HG02798 (cell line): ENCODE data around the gene FSTL4.

Experiments
- ATAC-seq: cut with Tn5 transposase; IDR thresholded peaks from one replicate; pipeline ENCODE4 v1.9.1; 2021; ENCODE audit warnings: mild to moderate bottlenecking; ENCODE audit not compliant: unreplicated experiment, poor library complexity

Gene FSTL4

DNA sequence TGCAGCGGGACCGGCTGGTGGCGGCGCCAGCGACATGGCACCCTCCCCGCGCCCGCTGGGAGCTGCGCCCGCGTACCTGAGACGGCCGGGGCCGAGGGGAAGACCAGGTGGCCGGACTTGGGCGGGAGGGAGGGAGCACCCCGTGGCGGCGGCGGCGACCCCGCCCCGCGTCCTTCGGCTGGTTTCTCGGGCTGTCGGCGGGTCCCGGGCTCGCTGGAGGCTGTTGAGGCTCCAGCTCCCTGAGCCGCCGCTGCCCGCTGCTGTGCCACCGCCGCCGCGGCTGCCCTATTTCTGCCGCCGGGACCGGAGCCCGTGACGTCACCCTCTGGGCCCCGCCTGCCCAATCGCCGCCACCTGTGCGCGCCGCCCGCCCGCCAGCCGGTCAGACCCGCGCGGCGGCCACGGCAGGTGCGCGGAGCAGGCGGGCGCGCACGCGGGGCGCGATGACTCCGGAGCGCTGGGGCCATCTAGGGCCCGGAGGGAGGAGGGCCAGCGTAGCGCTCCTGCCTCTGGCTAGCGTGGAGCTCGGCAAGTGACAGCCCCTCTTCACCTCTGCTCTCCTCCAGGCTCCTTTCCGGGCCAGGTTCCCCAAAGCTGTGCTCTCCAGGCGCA is at the start of gene FSTL4:
Gene FSTL4 (minus strand): TSS at position 293 of the 612 bp plus-strand sequence.
- no peak for ATAC-seq

DNA sequence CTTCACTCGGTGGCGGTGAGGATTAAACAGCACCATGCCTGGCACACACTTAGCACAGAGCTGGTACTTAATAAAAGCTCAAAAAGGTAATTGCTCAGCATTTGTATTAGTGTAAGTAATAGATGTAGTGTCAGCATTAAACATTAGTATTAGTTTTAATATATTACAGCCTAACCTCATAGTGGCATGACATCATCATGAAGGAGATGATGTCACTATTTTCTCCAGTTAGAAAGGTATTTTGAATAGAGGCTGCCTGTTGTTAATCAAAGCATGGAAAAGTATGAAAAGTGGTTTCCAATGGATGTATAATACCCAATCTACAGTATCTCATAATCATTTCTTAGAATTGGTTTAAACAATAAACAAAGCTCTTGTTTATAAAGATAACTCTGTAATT is 49.0 kb upstream of the FSTL4 start:
- no peak for ATAC-seq

DNA sequence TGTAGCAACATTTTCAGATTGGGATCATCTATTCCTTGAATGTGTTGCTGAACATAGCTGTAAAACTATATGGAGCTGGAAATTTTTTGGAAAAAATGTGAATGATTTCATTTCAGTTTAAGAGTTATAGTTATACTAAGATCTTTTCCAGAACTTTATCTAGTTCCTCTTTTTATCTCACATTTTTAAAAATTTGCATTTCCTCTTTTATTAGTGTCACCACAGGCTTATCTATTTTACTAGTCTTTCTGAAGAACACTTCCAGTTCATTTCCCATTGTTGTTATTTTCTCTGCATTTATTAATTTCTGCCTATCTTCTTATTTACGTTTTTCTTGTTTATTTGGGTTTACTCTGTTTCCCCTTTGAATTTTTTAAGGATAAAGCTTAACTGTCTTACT is 46.0 kb upstream of the FSTL4 start:
- ATAC-seq: no peak

DNA sequence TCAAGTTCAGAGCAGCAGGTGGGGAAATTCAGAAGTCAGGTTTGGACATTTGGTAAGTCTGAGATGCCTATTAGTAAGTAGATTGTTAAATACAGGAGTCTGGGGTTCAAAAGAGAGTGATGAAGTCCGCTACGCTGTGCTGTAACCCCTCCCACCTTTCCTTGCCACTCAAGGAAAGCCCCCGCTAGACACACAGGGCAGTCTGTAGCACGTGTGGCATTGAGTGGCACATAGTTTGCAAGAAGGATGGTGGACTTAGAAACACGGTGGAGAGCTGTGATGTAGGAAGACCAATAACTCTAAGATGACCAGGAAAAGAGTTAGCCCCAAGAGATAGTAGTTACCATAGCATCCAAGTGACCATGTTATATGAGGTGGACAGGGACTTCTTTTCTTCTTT is 44.7 kb upstream of the FSTL4 start:
- ATAC-seq: no peak

DNA sequence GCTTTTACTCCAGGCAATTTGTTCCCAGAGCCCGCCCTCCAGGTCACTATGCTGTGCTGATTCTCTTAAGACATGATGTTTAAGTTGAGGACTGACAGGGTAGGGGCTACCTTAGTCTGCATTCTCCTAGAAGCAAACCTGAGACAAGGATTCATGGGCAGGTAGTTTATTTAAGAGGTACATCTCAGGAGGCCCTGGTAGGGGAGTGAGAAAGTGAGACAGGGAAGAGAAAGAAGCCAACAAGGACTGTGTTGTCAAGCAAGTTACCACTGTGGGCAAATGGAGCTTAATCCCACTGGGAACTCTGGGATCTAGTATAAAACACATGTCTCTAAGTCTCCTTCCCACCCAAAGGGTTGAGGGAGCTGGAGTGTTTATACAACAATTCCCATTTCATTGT is 43.6 kb upstream of the FSTL4 start:
- no peak for ATAC-seq

DNA sequence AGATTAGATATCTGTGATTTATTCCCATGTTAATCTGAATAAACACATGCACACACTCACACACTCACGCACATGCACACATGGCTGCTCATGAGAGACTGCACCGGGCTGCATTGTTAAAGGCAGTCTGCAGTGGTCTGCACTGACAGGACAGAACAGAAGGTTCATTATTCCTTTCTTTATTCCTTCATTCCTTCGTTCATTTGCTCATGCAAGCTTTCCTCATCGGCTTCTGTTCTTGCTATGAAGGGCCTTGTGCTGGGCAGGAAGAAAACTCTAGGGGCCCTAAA is 41.4 kb upstream of the FSTL4 start:
- no peak for ATAC-seq

DNA sequence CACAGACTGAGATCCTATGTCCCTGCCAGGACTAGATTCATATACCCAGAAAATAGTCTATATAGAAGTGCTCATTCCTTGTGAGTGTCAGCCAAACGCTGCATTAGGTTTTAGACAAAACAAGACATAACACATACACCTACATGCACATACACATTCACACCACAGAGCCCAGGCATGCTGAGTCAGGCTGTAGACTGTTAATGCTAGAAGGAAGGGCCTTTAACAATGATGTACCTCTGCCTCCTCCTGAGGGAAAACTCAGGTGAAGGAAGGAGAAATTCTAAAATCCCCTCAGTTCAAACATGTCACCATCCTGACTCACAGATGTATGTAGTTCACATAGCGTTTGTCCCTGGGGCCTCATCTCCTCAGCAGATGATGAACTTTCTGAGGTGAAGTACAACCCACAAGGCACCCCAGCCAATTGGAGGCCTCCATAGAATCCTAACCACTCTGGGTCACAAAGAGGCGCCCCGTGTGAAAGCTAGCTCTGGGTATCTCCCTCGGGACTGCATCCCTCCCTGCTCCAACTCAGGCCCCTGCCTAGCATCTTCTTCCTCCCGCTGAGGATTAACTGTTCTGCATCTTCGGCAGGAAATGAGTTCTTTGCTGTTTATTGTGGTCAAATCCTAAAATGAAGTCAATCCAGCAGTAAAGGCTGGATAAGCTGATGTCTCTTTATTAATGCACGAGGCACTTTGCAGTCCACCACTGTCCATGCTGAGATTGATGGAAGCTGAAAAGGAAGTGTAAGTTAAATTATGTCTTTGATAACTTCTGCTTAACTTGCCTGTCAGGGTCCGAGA is 40.8 kb upstream of the FSTL4 start:
- ATAC-seq: no peak

DNA sequence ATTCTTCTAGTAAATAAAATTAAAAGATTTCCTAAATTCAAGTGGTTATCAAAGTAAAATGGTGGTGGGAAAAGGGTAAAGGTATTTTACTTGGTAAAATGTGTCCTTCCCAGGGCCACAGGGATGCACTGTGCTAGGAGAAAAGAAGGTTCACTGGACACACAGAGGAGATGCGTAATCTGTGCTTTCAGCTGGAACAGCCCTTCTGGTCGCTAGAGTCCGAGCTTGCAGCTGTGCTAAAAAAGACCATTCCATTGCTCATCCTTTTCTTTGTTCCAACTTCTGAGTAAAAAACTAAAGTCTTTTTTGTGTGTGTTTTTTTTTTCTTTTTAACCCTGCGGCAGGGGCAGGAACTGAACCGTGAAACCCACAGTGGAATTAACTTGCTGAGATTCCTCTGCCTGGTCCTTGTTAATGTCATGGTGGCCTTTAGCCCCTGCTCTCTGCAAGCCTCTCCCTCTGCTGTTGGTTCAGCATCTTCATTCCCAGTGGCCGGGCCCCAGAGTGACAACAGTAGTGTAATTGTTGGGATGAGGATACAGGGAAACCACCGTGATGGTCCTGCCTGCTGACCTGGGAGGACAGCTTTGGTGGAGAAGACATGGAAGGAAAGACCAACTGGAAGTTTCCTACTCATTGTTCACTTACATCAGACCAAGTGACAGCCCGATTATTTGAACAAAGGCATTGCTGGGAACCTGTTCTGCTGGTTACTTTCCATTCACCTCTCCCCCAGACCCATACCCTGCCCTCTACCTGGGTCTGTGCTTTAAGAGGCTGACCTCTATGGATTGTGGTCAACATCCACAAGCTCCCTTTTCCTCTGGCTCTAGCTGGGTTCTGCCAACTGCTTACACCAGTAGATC is 31.9 kb upstream of the FSTL4 start:
- ATAC-seq: no peak

DNA sequence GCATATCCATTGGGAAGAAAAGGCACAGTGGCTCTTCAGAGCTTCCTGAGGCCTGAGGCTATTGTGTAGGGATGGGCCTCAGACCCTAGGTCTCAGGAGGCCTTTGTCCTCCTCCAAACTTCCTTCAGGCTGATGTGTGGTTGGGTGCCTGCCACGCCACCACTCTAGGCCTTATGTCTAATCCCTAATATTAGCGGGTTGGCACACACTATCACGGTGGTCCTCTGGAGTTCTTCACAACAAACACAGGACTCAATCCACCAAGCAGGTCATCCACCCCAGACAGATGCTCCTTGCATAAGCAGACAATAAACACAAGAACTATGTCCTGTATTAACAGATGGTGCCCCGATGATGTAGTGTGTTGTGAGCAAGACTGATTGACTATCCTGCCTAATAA is 31.0 kb upstream of the FSTL4 start:
- ATAC-seq: no peak

DNA sequence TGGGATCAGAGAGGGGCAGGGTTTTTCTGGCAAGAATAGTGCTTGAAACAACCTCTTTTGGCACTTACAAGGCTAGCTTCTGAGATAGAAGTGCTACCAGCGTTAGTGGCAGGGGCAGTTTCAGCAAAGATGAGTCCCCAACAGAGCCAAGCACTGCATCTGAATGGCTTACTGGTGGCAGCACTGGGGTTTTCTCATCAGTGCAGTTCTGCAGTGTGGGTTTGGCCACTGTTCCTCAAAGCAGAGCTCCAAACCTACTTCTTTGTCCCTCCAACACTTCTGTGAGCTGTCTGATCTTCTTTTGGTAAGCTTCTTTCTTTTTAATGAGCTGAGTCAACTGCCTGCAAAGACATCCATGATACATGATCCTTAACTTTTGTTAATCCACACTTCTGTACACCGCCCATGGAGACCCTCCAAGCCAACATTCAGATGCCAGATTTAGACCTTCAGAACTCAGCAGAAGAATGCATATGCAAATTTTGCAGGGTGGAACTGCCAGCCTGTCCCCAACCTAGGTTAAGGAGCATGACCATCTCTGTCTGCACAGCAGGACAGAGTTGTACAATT is 29.9 kb upstream of the FSTL4 start:
- no peak for ATAC-seq

DNA sequence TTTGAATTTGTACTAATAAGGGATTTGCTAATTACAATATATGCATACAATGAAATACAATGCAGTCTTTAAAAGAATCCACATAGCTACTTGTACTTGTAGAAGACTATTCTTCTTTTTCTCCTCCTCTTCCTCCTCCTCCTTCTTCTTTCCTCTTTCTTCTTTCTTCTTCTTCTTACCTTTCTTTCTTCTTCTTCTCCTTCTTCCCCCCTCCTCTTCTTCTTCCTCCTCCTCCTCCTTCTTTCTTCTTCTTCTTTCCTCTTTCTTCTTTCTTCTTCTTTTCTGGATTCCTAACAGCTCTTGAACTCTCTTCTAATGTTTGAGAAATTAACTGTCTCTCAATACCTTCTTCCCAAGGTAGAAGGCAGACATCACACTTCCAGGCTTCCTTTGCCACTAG is 29.3 kb upstream of the FSTL4 start:
- no peak for ATAC-seq

DNA sequence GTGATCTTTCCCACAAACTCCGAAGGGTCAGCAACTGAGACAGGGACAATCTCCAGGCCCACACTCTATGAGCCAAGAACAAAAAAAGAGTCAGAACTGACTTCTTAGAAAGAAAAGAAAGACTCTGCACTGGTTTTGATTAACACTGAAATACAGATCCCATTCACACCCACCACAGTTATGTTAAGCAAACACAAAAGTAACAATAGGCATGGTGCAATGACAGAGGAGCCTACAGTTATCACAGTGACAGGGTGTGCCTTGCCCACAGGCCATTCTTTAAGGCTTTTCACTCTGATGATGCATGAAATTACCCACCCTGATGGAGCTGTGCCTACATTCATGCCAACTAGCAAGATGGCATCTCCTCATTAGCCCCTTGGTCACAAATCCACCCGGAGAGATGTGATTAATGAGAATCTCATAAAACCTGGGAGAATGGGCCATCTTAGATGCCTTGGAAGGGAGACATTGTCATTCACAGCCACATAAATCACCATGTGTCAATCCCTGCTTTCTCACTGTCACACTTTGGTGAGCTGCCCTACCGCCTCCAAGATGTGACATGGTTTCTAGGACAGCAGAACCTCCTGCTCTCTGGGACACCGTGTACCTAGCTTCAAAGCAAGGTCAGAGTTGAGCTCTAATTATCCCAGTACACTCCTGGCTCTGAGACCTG is 27.6 kb upstream of the FSTL4 start:
- ATAC-seq: no peak

DNA sequence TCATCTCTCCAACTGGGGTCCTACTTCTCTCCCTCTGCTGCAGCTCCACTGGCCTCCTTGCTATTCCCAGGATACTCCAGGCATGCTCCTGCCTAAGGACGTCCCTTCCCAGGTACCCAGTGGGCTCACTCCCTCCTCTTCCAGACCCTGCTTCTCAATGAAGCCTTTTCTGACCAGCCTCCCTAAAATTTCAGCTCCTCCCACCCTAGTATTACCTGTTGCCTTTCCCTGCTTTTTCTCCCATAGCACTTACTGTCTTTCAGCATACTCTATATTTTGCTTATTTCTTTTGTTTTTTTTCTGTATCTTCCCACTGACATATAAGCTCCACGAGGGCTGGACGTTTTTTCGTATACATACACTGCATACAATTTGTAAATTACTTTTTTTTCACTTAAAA is 26.1 kb upstream of the FSTL4 start:
- ATAC-seq: no peak

DNA sequence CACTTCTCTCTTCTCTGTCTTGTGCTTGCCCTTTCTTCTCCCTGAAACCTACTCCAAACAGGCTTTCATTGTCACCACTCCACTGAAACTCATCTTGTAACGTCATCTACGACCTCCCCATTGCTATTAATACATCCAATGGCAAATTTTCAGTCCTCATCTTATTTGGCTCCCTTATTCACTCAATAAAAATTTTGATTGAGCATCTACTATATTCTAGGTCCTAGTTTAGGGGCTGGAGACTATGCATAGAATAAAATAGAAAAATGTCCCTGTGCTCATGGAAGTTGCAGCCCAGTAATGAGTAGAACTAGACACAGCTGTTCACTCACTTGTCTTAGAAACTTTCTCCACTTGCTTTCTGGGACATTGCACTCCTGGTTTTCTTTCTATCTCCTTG is 24.9 kb upstream of the FSTL4 start:
- no peak for ATAC-seq

DNA sequence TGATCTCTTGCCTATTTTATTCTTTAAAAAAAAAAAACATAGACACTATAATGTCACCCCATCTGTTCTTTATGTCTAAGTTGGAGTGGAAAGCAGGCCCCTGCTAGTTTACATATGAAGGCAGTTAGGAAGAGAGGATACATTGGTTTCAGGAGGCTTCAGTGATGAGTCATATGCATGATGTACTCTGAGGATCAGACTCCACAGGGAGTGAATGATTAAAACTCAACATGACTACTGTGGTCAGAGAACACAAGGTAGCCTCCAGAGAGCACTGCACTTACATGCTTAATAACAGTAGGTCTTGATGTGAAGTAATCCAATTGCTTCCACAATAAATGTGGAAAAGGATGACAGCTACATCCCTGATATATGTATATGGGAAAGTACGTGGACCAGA is 22.7 kb upstream of the FSTL4 start:
- ATAC-seq: no peak

DNA sequence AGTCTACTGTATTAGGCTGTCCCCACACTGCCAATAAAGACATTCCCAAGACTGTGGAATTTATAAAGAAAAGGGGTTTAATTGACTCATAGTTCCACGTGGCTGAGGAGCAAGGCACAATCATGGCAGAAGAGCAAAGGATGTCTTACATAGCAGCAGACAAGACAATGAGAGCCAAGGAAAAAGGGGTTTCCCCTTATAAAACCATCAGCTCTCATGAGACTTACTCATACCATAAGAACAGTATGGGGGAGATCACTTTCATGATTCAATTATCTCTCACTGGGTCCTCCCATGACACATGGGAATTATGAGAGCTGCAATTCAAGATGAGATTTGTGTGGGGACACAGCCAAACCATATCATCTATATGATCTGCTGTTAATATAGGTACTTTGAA is 14.8 kb upstream of the FSTL4 start:
- ATAC-seq: no peak

DNA sequence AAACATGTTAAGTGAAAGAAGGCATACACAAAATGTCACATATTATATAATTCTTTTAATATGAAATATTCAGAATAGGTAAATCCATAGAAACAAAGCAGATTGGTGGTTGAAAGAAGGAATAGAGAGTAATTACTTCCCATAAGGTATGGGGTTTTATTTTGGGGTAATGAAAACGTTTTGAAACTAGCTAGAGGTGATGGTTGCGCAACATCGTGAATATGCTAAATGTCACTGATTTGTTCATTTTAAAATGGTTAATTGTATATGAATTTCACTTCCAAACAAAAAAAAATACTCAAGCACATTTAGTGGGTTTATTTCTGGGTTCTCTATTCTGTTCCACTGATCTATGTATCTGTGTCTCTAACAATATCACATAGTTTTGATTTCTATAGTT is 12.0 kb upstream of the FSTL4 start:
- no peak for ATAC-seq

DNA sequence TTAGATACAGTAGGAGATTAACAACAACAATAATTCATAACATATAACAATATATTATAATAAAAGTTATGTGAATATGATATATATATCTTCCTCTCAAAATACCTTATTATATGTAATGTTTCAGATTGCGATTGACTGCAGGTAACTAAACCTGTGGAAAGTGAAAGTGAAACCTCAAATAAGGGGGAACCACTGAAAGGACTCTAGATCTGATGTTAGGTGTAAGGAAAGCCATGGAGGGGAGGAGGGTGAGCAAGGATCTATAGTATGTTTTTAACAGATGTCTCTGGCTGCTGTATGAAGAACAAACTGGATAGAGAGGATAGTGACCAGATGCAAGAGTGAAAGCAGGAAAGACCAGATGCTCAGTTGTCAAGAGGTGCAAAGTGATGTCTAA is 5.8 kb upstream of the FSTL4 start:
- ATAC-seq: no peak

DNA sequence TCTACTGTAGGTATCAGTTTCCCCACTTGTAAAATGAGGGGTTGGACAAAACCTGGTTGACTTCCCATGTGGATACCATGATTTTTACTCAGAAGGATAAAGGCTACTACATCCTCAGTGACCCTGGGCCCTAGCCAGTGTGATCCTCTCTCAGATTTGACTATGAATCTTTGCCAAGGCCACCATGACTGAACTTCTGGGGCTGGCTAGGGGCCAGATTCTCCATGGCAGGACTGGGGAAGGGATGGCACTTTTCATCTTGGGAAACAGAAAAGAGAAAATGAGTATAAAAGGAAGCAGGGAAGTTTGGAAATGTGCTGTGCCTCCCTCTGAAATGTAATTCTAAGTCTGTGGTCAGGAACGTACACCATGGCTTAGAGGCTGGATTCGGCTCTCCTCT is 1.4 kb upstream of the FSTL4 start:
- ATAC-seq: no peak

DNA sequence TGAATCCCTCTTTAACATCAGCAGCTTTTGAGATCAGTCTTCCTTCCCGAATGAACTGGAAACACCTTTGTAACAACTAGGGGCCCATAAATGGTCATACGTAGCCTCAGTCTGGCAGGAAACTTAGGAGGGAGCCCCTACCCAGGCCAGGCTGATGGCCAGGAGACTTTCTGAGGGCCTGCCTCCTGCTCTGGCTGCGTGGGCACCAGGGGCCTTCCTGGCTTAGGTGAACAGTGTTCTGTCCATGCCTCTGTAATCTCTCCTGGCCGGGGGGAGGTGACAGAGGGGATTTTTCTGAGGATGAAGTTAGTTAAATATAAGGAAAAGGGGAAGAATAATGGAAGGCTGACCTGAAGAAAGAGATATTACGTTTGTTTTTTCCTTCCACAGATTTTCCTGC is 843 bp upstream of the FSTL4 start:
- ATAC-seq: no peak
